ENCODE measurements around the gene L1TD1. TPM values are rescaled to one million over a fixed set of nuclear protein-coding genes. Genes with fewer than 3 reads are reported as not detected.
"Not testable (repeated sequence)": the region's sequence is repeated elsewhere in the genome, so short reads cannot be mapped to it uniquely, and the experiment has no call there.

Gene L1TD1
- total RNA-seq, 2 experiments from 2014 or later, result not detected

GRCh38 chr1:62210960-62211359 lies 16.3 kb downstream of the L1TD1 start:
- H3K4me1 Mint-ChIP-seq, result peaks cover 9% of the 10 kb centered on the region
- H3K36me3 Mint-ChIP-seq (ENCODE audit: low read depth), result peaks cover 2% of the 10 kb centered on the region
- ChIA-PET POLR2A (no interaction called here), CTCF (no interaction called here)
- peaks cover 8% of the 10 kb centered on the region for H3K9me3 Mint-ChIP-seq
- peaks cover 4% of the 10 kb centered on the region for H3K27me3 Mint-ChIP-seq
- no peak overlapping the region for H3K27ac Mint-ChIP-seq
- no peak for DNase-seq
- H3K4me3 Mint-ChIP-seq, result no peak overlapping the region

- Mint-ChIP-seq H3K27me3 (no peaks in the 10 kb centered on the region), H3K4me1 (peaks cover 9% of the 10 kb centered on the region), H3K27ac (no peak overlapping the region), H3K36me3 (ENCODE audit: low read depth) (peaks cover 2% of the 10 kb centered on the region), H3K9me3 (peaks cover 8% of the 10 kb centered on the region), H3K4me3 (no peak overlapping the region)
- POLR2A ChIA-PET, result no interaction called here
- no peak for DNase-seq
- CTCF ChIA-PET, result no interaction called here
Measured at GRCh38 chr1:62212411-62212810, 17.8 kb downstream of the L1TD1 start.

DNA sequence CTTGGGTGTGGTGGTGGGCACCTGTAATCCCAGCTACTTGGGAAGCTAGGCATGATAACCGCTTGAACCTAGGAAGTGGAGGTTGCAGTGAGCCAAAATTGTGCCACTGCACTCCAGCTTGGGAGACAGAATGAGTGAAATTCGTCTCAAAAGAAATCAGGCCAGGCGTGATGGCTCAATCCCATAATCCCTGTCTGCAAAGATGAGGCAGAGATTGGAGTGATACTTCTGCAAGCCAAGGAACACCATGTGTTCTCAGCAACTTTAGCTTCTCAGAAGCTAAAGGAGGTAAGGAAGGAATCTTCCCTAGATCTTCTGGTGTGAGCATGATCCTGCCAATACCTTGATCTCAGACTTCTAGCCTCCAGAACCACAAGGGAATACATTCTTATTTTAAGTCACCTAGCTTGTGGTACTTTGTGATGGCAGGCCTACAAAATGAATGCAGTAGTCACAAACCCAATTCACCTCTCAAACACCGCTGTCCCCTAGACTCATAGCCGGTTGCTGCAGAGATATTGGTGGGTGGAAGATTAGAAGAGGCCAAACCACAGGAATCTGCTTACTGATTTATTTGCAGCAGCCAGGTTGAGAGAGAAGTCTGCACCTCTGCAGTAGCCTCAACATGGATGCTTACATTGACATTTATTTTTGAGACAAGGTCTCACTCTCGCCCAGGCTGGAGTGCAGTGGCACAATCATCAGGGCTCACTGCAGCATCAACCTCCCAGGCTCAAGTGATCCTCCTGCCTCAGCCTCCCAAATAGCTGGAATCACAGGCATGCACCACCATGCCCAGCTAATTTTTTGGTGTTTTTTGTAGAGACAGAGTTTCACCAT lies 18.6 kb downstream of the L1TD1 start:
- H3K27ac Mint-ChIP-seq, result no peak overlapping the region
- H3K9me3 Mint-ChIP-seq, result peaks cover 8% of the 10 kb centered on the region
- CTCF ChIA-PET, result no interaction called here
- POLR2A ChIA-PET, result no interaction called here
- H3K36me3 Mint-ChIP-seq (ENCODE audit: low read depth), result peaks cover 2% of the 10 kb centered on the region
- DNase-seq, result no peak
- H3K27me3 Mint-ChIP-seq, result no peaks in the 10 kb centered on the region
- no peak overlapping the region for H3K4me3 Mint-ChIP-seq
- peaks cover 9% of the 10 kb centered on the region for H3K4me1 Mint-ChIP-seq

DNA sequence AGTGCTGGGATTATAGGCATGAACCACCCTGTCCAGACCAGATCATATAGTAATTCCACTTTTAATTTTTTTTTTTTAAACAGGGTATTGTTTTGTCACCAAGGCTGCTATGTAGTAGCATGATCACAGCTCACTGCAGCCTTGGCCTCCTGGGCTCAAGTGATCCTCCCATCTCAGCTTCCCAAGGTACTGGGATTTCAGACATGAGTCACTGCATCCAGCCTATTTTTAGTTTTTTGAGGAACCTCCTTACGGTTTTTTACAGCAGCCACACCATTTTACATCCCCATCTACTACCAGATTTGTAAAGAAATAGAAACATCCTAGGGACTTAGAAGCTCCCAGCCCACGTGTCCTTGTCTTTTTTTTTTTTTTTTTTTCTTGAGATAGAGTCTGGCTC lies 24.0 kb downstream of the L1TD1 start:
- Mint-ChIP-seq H3K27ac (no peak overlapping the region), H3K4me1 (no peaks in the 10 kb centered on the region), H3K9me3 (no peaks in the 10 kb centered on the region), H3K4me3 (no peak overlapping the region), H3K27me3 (no peaks in the 10 kb centered on the region), H3K36me3 (ENCODE audit: low read depth) (no peaks in the 10 kb centered on the region)
- ChIA-PET POLR2A (no interaction called here), CTCF (no interaction called here)
- DNase-seq, result no peak

DNA sequence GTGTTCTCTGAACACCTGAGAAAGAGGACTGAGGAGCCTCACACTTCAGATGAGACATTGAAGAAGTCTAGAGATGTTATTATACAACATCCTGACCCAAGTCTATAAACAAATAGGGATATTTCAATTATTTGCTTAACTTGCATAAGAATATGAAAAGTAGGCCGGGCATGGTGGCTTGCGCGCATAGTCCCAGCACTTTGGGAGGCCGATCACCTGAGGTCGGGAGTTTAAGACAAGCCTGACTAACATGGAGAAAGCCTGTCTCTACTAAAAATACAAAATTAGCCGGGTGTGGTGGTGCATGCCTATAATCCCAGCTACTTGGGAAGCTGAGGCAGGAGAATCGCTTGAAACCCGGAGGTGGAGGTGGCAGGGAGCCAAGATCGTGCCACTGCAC lies 25.8 kb downstream of the L1TD1 start:
- H3K9me3 Mint-ChIP-seq; H3K27ac Mint-ChIP-seq; CTCF ChIA-PET; H3K4me1 Mint-ChIP-seq; H3K27me3 Mint-ChIP-seq; DNase-seq; H3K4me3 Mint-ChIP-seq; H3K36me3 Mint-ChIP-seq (ENCODE audit: low read depth); POLR2A ChIA-PET: not testable (repeated sequence)

DNA sequence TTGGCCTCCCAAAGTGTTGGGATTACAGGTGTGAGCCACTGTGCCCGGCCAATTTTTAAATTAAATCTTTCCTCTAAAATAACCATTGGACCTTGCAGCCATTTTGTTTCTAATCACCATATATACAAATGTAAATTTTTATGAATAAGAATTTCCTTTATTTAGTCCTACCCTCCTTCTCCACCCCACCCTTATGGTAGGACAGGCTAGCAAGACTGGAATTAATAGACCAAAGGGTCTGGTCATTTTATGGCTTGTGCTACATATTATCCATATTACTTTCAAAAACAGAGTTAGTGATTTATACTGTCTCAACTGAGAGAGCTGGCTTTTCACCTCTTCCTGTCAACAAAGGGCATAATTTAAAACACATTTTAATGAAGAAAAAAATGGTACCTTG lies 26.5 kb downstream of the L1TD1 start:
- H3K36me3 Mint-ChIP-seq (ENCODE audit: low read depth), result no peaks in the 10 kb centered on the region

GRCh38 chr1:62222321-62222720 lies 27.7 kb downstream of the L1TD1 start:
- Mint-ChIP-seq H3K27me3 (no peaks in the 10 kb centered on the region), H3K27ac (no peak overlapping the region), H3K4me1 (no peaks in the 10 kb centered on the region), H3K9me3 (no peaks in the 10 kb centered on the region), H3K4me3 (no peak overlapping the region), H3K36me3 (ENCODE audit: low read depth) (no peaks in the 10 kb centered on the region)
- ChIA-PET POLR2A (no interaction called here), CTCF (no interaction called here)
- no peak for DNase-seq

More for the DNA sequence above, 26.5 kb downstream of the L1TD1 start:
- no peak overlapping the region for H3K27ac Mint-ChIP-seq
- POLR2A ChIA-PET, result no interaction called here
- H3K4me1 Mint-ChIP-seq, result no peaks in the 10 kb centered on the region
- no peaks in the 10 kb centered on the region for H3K27me3 Mint-ChIP-seq
- CTCF ChIA-PET, result no interaction called here
- H3K9me3 Mint-ChIP-seq, result no peaks in the 10 kb centered on the region
- DNase-seq, result no peak
- H3K4me3 Mint-ChIP-seq, result no peak overlapping the region

DNA sequence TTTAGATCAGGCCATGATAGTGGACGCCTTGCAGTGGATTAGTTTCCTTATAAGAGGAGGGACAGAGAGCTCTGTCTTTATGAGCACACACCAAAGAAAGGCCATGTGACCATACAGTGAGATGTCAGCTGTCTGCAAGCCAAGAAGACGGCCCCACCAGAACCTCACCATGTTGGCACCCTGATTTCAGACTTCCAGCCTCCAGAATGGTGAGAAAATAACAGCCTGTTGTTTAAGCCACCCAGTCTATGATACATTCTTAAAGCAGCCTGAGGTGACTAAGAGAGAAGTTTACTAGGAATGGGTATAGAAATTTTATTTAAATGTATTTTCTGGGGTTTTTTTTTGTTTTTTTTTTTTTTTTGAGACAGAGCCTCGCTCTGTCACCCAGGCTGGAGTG lies 29.5 kb downstream of the L1TD1 start:
- Mint-ChIP-seq H3K27me3 (no peaks in the 10 kb centered on the region), H3K4me3 (no peak overlapping the region), H3K9me3 (no peaks in the 10 kb centered on the region), H3K27ac (no peak overlapping the region), H3K36me3 (ENCODE audit: low read depth) (no peaks in the 10 kb centered on the region), H3K4me1 (no peaks in the 10 kb centered on the region)
- ChIA-PET CTCF (no interaction called here), POLR2A (no interaction called here)
- no peak for DNase-seq

DNA sequence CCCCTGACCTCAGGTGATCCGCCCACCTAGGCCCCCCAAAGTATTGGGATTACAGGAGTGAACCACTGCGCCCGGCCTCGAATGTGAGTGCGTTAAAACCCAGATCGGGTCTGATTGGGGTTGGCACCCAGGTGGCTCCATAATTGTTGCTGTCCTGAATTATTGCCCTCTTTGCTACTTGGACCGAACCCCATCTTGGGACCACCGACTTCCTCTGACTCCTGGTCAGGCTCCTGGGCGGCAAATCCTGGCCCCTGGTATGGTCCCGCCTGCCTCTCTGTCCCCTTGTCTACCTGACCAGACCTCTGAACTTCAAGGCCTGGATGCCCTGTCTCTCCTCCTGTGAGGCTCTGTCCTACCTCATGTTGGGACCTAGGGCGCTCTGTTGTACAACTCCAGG lies 32.8 kb downstream of the L1TD1 start:
- Mint-ChIP-seq H3K4me3 (no peak overlapping the region), H3K9me3 (no peaks in the 10 kb centered on the region), H3K27me3 (peaks cover 2% of the 10 kb centered on the region), H3K4me1 (no peaks in the 10 kb centered on the region), H3K27ac (no peak overlapping the region), H3K36me3 (ENCODE audit: low read depth) (no peaks in the 10 kb centered on the region)
- POLR2A ChIA-PET, result no interaction called here
- CTCF ChIA-PET, result no interaction called here
- no peak for DNase-seq

DNA sequence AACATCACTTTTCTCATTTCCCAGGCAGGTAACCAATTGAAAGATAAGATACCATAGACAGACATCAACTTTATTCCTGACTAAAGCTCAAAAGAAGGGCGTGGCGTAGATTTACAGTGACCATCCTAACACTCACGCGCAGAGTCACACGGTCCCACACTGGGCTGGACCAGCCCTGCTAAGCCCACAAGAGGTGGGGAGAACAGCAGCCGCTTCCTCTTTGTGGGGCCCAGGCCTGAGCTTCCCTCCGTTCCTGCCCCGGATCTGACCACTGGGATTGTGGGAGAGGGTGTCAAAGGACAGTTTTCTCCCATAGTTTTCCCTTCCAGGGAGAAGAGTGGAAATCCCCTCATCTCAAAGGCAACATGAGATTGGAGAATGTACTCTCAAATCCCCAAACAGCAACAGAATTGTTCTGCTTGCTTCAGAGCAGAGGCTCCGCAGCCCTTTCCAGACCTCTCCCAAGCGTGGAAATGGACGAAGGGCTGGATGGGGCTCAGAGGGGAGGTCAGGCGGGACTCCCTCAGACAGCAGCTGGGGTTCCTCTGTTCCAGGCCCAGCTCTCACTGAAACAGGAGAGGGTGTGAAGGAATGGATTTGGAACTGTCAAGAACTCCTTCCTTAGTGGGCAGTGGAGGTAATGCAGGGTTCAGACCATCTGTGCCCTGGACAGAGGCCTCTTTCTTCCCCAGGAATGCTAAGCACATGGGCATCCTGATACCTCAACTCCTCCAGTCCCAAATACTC lies 33.7 kb downstream of the L1TD1 start:
- Mint-ChIP-seq H3K27ac (no peak overlapping the region), H3K9me3 (no peaks in the 10 kb centered on the region), H3K4me1 (peaks cover 4% of the 10 kb centered on the region), H3K36me3 (ENCODE audit: low read depth) (no peaks in the 10 kb centered on the region), H3K4me3 (no peak overlapping the region), H3K27me3 (peaks cover 2% of the 10 kb centered on the region)
- ChIA-PET POLR2A (no interaction called here), CTCF (no interaction called here)
- DNase-seq, result no peak

GRCh38 chr1:62228883-62229187 lies 34.2 kb downstream of the L1TD1 start:
- H3K36me3 Mint-ChIP-seq (ENCODE audit: low read depth), result no peaks in the 10 kb centered on the region

DNA sequence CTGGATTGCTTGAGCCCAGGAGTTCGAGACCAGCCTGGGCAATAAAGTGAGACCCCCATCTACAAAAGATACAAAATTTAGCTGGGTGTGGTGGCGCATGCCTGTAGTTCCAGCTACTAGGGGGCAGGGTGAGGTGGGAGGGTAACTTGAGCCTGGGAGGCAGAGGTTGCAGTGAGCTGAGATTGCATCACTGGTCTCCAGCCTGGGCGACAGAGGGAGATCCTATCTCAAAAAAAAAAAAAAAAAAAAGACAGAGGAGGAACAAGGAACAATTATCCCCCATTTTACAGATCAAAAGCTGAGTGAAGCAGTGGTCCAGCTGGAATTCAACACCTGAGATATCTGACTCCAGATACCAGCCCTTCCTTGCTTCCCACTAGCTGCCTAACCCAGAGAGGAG lies 34.8 kb downstream of the L1TD1 start:
- peaks cover 7% of the 10 kb centered on the region for H3K4me1 Mint-ChIP-seq
- no peaks in the 10 kb centered on the region for H3K9me3 Mint-ChIP-seq
- H3K36me3 Mint-ChIP-seq (ENCODE audit: low read depth), result no peaks in the 10 kb centered on the region
- H3K27ac Mint-ChIP-seq, result no peak overlapping the region
- CTCF ChIA-PET, result interaction anchor here (0.8 kb wide), 1 partner anchor 176 kb away, joined by 4 read pairs; no protein-coding TSS in a partner anchor
- H3K27me3 Mint-ChIP-seq, result peaks cover 2% of the 10 kb centered on the region
- DNase-seq, result no peak
- POLR2A ChIA-PET, result no interaction called here
- H3K4me3 Mint-ChIP-seq, result no peak overlapping the region

More at GRCh38 chr1:62228883-62229187, 34.2 kb downstream of the L1TD1 start:
- CTCF ChIA-PET, result interaction anchor here (0.8 kb wide), 1 partner anchor 177 kb away, joined by 4 read pairs; no protein-coding TSS in a partner anchor
- Mint-ChIP-seq H3K27me3 (peaks cover 2% of the 10 kb centered on the region), H3K27ac (no peak overlapping the region), H3K4me3 (no peak overlapping the region), H3K9me3 (no peaks in the 10 kb centered on the region), H3K4me1 (peaks cover 4% of the 10 kb centered on the region)
- DNase-seq, result no peak
- POLR2A ChIA-PET, result no interaction called here

- no peak overlapping the region for H3K4me3 Mint-ChIP-seq
- ChIA-PET POLR2A (no interaction called here), CTCF (no interaction called here)
- no peak for DNase-seq
- no peaks in the 10 kb centered on the region for H3K9me3 Mint-ChIP-seq
- H3K36me3 Mint-ChIP-seq (ENCODE audit: low read depth), result no peaks in the 10 kb centered on the region
- peaks cover 2% of the 10 kb centered on the region for H3K27me3 Mint-ChIP-seq
- H3K4me1 Mint-ChIP-seq, result peaks cover 11% of the 10 kb centered on the region
- H3K27ac Mint-ChIP-seq, result no peak overlapping the region
Measured at GRCh38 chr1:62229932-62230331, 35.3 kb downstream of the L1TD1 start.

GRCh38 chr1:62230718-62231117 lies 36.1 kb downstream of the L1TD1 start:
- Mint-ChIP-seq H3K36me3 (ENCODE audit: low read depth) (no peaks in the 10 kb centered on the region), H3K9me3 (no peaks in the 10 kb centered on the region), H3K27ac (no peak overlapping the region), H3K27me3 (peaks cover 2% of the 10 kb centered on the region), H3K4me1 (peaks cover 13% of the 10 kb centered on the region), H3K4me3 (no peak overlapping the region)
- POLR2A ChIA-PET, result no interaction called here
- CTCF ChIA-PET, result no interaction called here
- DNase-seq, result no peak
